ENCODE results near the gene ADAR.

ADAR gene

GRCh38 chr1:154595621-154596020 lies 12.4 kb downstream of the ADAR start:
- ChIA-PET POLR2A (ENCODE audit: low non-redundant PET) (no interaction called here), CTCF (interaction anchor here (0.6 to 0.8 kb wide), 2 partner anchors 185 to 720 kb away, joined by 4 to 5 read pairs; no protein-coding TSS in a partner anchor)
- H3K27ac ChIP-seq, result no peak overlapping the region
- no peak for TF ChIP-seq CTCF (conservative IDR thresholded peaks at IDR 0.05; ENCODE audit: low read depth)
- DNase-seq (ENCODE audit: low spot score), result no peak

GRCh38 chr1:154594811-154595210 lies 13.2 kb downstream of the ADAR start:
- ChIA-PET POLR2A (ENCODE audit: low non-redundant PET) (interaction anchor here (0.6 kb wide), 1 partner anchor 178 kb away, joined by 3 read pairs; no protein-coding TSS in a partner anchor), CTCF (interaction anchor here (0.5 to 0.8 kb wide), 4 partner anchors 10 to 719 kb away, joined by 3 to 6 read pairs (median 4); no protein-coding TSS in a partner anchor)
- no peak overlapping the region for H3K27ac ChIP-seq
- TF ChIP-seq CTCF (conservative IDR thresholded peaks at IDR 0.05; ENCODE audit: low read depth), result no peak
- DNase-seq (ENCODE audit: low spot score), result no peak

- TF ChIP-seq CTCF (conservative IDR thresholded peaks at IDR 0.05; ENCODE audit: low read depth), result no peak
- ChIA-PET POLR2A (ENCODE audit: low non-redundant PET) (no interaction called here), CTCF (no interaction called here)
Measured at GRCh38 chr1:154593390-154593789, 14.6 kb downstream of the ADAR start.

GRCh38 chr1:154591206-154591605 lies 16.8 kb downstream of the ADAR start:
- POLR2A ChIA-PET (ENCODE audit: low non-redundant PET), result no interaction called here
- TF ChIP-seq CTCF (conservative IDR thresholded peaks at IDR 0.05; ENCODE audit: low read depth), result no peak

More at GRCh38 chr1:154593390-154593789, 14.6 kb downstream of the ADAR start:
- no peak for DNase-seq (ENCODE audit: low spot score)
- no peak overlapping the region for H3K27ac ChIP-seq

GRCh38 chr1:154590756-154591155 lies 17.2 kb downstream of the ADAR start:
- POLR2A ChIA-PET (ENCODE audit: low non-redundant PET), result no interaction called here
- no peak overlapping the region for H3K27ac ChIP-seq
- CTCF ChIA-PET, result interaction anchor here (0.6 to 0.7 kb wide), 2 partner anchors 288 to 331 kb away, joined by 3 read pairs; no protein-coding TSS in a partner anchor

More at GRCh38 chr1:154591206-154591605, 16.8 kb downstream of the ADAR start:
- no peak overlapping the region for H3K27ac ChIP-seq
- CTCF ChIA-PET, result interaction anchor here (0.6 kb wide), 1 partner anchor 288 kb away, joined by 3 read pairs; no protein-coding TSS in a partner anchor
- no peak for DNase-seq (ENCODE audit: low spot score)

GRCh38 chr1:154589780-154590179 lies 18.2 kb downstream of the ADAR start:
- DNase-seq (ENCODE audit: low spot score), result no peak
- no peak for TF ChIP-seq CTCF (conservative IDR thresholded peaks at IDR 0.05; ENCODE audit: low read depth)
- ChIA-PET CTCF (interaction anchor here (0.5 kb wide), 1 partner anchor 56 kb away, joined by 3 read pairs; no protein-coding TSS in a partner anchor), POLR2A (ENCODE audit: low non-redundant PET) (no interaction called here)
- H3K27ac ChIP-seq, result no peak overlapping the region

More at GRCh38 chr1:154590756-154591155, 17.2 kb downstream of the ADAR start:
- TF ChIP-seq CTCF (conservative IDR thresholded peaks at IDR 0.05; ENCODE audit: low read depth), result no peak
- DNase-seq (ENCODE audit: low spot score), result no peak
